ENCODE results near the gene SIGLEC12. TPM values are rescaled to one million over a fixed set of nuclear protein-coding genes. Genes with fewer than 3 reads are reported as not detected.

Gene SIGLEC12
- total and polyA plus RNA-seq, 10 donors = 2.0 to 65.1 (median 6.2) TPM

- peaks cover 0 to 66% (median 0%) of the 10 kb centered on the region in 7 donors for H3K27me3 ChIP-seq (replicated peaks in 1 of 7)
- TF ChIP-seq CTCF (IDR thresholded peaks at IDR 0.05 in 8 of 11, conservative IDR thresholded peaks at IDR 0.05 in 3 of 11) (no peak), POLR2A (IDR thresholded peaks at IDR 0.05) (no peak), POLR2AphosphoS5 (IDR thresholded peaks at IDR 0.05) (no peak)
These were observed 40.1 kb upstream of the SIGLEC12 start for GRCh38 chr19:51541458-51542357.

GRCh38 chr19:51539821-51540366 lies 38.3 kb upstream of the SIGLEC12 start:
- peaks cover 0 to 48% (median 0%) of the 10 kb centered on the region in 7 donors for H3K27me3 ChIP-seq (replicated peaks in 1 of 7)
- no peaks in the 10 kb centered on the region for H3K36me3 ChIP-seq
- intact Hi-C loops (cut with DNase I; ENCODE audit: low total_unique reads) = no loop called here
- H3K4me1 ChIP-seq = no peaks in the 10 kb centered on the region
- WGBS, 5 donors = 86 to 93% (median 91%) methylated on average over 4 of the region's 4 CpGs
- no peak overlapping the region for H3K27ac ChIP-seq
- TF ChIP-seq POLR2AphosphoS5 (IDR thresholded peaks at IDR 0.05) (no peak), POLR2A (IDR thresholded peaks at IDR 0.05) (no peak), CTCF (IDR thresholded peaks at IDR 0.05 in 8 of 11, conservative IDR thresholded peaks at IDR 0.05 in 3 of 11) (no peak)
- no peak for DNase-seq
- peaks cover 0 to 5% (median 0%) of the 10 kb centered on the region in 8 donors for H3K9me3 ChIP-seq
- H3K4me3 ChIP-seq = no peak overlapping the region

More at GRCh38 chr19:51541458-51542357, 40.1 kb upstream of the SIGLEC12 start:
- peaks cover 3 to 14% (median 10%) of the 10 kb centered on the region in 6 donors for H3K4me1 ChIP-seq
- WGBS, 5 donors = 70 to 76% (median 75%) methylated on average over 10 of the region's 10 CpGs
- H3K9me3 ChIP-seq = no peaks in the 10 kb centered on the region
- H3K4me3 ChIP-seq = no peak overlapping the region
- intact Hi-C loops (cut with DNase I; ENCODE audit: low total_unique reads) = no loop called here
- no peak for DNase-seq
- H3K27ac ChIP-seq = no peak overlapping the region
- no peaks in the 10 kb centered on the region for H3K36me3 ChIP-seq

DNA sequence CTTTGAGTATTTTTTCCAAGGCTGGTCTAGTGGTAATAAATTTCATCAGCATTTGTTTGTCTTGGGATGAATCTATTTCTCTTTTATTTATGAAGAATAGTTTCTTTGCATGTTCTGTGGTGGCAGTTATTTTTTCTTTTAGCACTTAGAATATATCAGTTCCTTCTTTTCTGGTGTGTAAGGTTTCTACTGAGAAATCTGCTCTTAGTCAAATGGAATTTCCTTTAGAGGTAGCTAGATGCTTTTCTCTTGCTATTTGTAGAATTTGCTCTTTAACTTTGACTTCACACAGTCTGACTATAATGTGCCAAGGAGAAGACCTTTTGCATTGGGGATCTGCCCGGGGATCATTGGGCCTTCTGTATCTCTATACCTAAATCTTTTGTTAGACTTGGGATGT lies 33.9 kb upstream of the SIGLEC12 start:
- Histone ChIP-seq H3K27me3 (replicated peaks in 1 of 7) (peaks cover 0 to 31% (median 0%) of the 10 kb centered on the region in 7 donors), H3K9me3 (peaks cover 0 to 5% (median 0%) of the 10 kb centered on the region in 8 donors), H3K4me1 (peaks cover 0 to 15% (median 10%) of the 10 kb centered on the region in 6 donors), H3K27ac (no peak overlapping the region), H3K4me3 (no peak overlapping the region), H3K36me3 (no peaks in the 10 kb centered on the region)
- no peak for DNase-seq
- 64 to 89% (median 83%) methylated on average over 1 of the region's 1 CpG for WGBS, 5 donors
- TF ChIP-seq POLR2A (IDR thresholded peaks at IDR 0.05) (no peak), POLR2AphosphoS5 (IDR thresholded peaks at IDR 0.05) (no peak), CTCF (IDR thresholded peaks at IDR 0.05 in 8 of 11, conservative IDR thresholded peaks at IDR 0.05 in 3 of 11) (no peak)
- intact Hi-C loops (cut with DNase I; ENCODE audit: low total_unique reads) = no loop called here
